B cell (primary cell): ENCODE measurements around the gene CDH20.

Experiments used
- EZH2 ChIP-seq: IDR thresholded peaks from 2 replicates; pipeline ENCODE4 v1.6.1; 2012; ENCODE audit warnings: borderline replicate concordance, low read depth, mild to moderate bottlenecking, moderate library complexity, low read length; ENCODE audit not compliant: insufficient read depth, poor library complexity, severe bottlenecking
- TF ChIP-seq, protein P1 (sequence below): fragments of 200-600 bp; IDR thresholded peaks from one replicate; pipeline ENCODE4 v1.8.0; 2022; ENCODE audit warnings: antibody characterized with exemption, mild to moderate bottlenecking

DNA sequence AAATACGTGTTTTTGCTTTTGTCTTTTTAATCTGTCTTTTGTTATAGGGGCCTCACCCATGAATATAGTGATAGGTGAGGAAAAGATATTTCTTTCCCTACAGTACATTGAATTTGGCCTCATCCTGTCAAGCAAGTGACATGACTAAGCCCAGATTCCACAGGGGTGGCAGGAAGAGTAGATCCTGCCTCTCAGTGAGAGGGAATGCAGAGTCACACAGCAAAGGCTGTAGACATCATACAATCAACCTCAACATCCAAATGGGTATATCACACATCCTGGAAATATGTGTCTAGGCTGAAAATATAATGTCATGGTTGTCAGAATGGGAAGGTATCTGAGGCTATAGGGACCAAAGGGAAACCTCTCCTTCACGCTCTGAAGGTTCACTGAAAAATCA is 269.6 kb downstream of the CDH20 start:
- TF ChIP-seq, protein P1, sequence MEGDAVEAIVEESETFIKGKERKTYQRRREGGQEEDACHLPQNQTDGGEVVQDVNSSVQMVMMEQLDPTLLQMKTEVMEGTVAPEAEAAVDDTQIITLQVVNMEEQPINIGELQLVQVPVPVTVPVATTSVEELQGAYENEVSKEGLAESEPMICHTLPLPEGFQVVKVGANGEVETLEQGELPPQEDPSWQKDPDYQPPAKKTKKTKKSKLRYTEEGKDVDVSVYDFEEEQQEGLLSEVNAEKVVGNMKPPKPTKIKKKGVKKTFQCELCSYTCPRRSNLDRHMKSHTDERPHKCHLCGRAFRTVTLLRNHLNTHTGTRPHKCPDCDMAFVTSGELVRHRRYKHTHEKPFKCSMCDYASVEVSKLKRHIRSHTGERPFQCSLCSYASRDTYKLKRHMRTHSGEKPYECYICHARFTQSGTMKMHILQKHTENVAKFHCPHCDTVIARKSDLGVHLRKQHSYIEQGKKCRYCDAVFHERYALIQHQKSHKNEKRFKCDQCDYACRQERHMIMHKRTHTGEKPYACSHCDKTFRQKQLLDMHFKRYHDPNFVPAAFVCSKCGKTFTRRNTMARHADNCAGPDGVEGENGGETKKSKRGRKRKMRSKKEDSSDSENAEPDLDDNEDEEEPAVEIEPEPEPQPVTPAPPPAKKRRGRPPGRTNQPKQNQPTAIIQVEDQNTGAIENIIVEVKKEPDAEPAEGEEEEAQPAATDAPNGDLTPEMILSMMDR: no peak
- no peak for TF ChIP-seq EZH2
